Osteoblast (primary cell): Measurements from ENCODE around the gene VAMP5. TPM values are rescaled to one million over a fixed set of nuclear protein-coding genes. Genes with fewer than 3 reads are reported as not detected.
A peak's percentile ranks its signal among the peaks of the same experiment; 100 is the strongest.

Experiments used
- DNase-seq: peaks from one replicate; pipeline ENCODE4 v3.0.0; 2011; ENCODE audit warnings: low spot score, mixed read lengths; ENCODE audit not compliant: insufficient read length; ENCODE audit errors: missing footprints
- H2AFZ ChIP-seq: 2 replicates; pipeline ENCODE4 v1.6.0; 2011; ENCODE audit warnings: mild to moderate bottlenecking, low read length
- H3K27ac ChIP-seq: 2 replicates; pipeline ENCODE4 v1.5.1; 2011; ENCODE audit warnings: mild to moderate bottlenecking, low read depth, low read length, moderate library complexity
- H3K27me3 ChIP-seq: 2 replicates; pipeline ENCODE4 v1.6.0; 2012; ENCODE audit warnings: mild to moderate bottlenecking, control low read depth, inconsistent platforms, low read length, moderate library complexity; ENCODE audit not compliant: insufficient read depth
- H3K36me3 ChIP-seq: 2 replicates; pipeline ENCODE4 v1.5.1; 2011; ENCODE audit warnings: mild to moderate bottlenecking, low read length, control low read depth, moderate library complexity; ENCODE audit not compliant: insufficient read depth
- H3K4me1 ChIP-seq: 2 replicates; pipeline ENCODE4 v1.5.1; 2011; ENCODE audit warnings: mild to moderate bottlenecking, low read length, control low read depth, moderate library complexity; ENCODE audit not compliant: insufficient read depth
- H3K4me2 ChIP-seq: 2 replicates; pipeline ENCODE4 v1.6.0; 2011; ENCODE audit warnings: mild to moderate bottlenecking, low read length; ENCODE audit not compliant: insufficient read depth
- H3K4me3 ChIP-seq: fragments of 200-600 bp; sonication (generic); 3 replicates; pipeline ENCODE4 v1.5.1; 2012; ENCODE audit warnings: mild to moderate bottlenecking, low read length, inconsistent platforms; ENCODE audit not compliant: insufficient read depth
- H3K79me2 ChIP-seq: 2 replicates; pipeline ENCODE4 v1.6.0; 2012; ENCODE audit warnings: mild to moderate bottlenecking, low read length, control low read depth, inconsistent platforms; ENCODE audit not compliant: insufficient read depth
- H3K9me3 ChIP-seq: 2 replicates; pipeline ENCODE4 v1.5.1; 2011; ENCODE audit warnings: low read depth, low read length, control low read depth
- H4K20me1 ChIP-seq: 2 replicates; pipeline ENCODE4 v1.6.0; 2012; ENCODE audit warnings: mild to moderate bottlenecking, low read length, control low read depth; ENCODE audit not compliant: insufficient read depth
- total RNA-seq: library from RNA; depleted of rRNA; stranded (reverse); fragments of >200 nt; gene quantifications from 2 replicates; pipeline ENCODE4 v1.2.3, GENCODE V29; 2012
- TF ChIP-seq, protein P1 (sequence below): IDR thresholded peaks from 2 replicates; pipeline ENCODE4 v1.5.1; 2011; ENCODE audit warnings: mild to moderate bottlenecking, low read depth, low read length, moderate library complexity; ENCODE audit errors: extremely low read depth

The VAMP5 gene
- total RNA-seq, 1 donor, result 27.1 TPM

DNA sequence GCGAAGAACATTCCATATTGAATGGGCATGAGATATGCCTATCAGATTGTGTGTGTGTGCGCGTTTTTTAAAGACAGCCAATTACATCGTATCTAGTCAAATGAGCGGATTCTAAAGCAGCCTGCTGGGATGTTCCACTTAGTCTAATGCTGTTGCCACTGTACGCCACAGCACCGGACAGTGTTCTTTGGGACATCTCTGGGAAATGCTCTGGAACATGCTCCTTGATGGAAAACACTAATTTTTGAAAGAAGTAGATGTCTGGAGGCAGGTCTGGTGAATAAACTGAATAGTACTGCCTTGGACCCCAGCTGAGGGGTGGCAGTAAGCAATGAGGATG, 21.9 kb downstream of the VAMP5 start:
- H2AFZ ChIP-seq, result no peak overlapping the region
- H3K4me1 ChIP-seq, result peaks cover 47% of the 10 kb centered on the region
- peak overlapping the region; percentile 12 for H3K4me3 ChIP-seq
- no peak for DNase-seq
- no peaks in the 10 kb centered on the region for H3K9me3 ChIP-seq
- peak overlapping the region; percentile 80 for H3K27ac ChIP-seq
- TF ChIP-seq, protein P1, sequence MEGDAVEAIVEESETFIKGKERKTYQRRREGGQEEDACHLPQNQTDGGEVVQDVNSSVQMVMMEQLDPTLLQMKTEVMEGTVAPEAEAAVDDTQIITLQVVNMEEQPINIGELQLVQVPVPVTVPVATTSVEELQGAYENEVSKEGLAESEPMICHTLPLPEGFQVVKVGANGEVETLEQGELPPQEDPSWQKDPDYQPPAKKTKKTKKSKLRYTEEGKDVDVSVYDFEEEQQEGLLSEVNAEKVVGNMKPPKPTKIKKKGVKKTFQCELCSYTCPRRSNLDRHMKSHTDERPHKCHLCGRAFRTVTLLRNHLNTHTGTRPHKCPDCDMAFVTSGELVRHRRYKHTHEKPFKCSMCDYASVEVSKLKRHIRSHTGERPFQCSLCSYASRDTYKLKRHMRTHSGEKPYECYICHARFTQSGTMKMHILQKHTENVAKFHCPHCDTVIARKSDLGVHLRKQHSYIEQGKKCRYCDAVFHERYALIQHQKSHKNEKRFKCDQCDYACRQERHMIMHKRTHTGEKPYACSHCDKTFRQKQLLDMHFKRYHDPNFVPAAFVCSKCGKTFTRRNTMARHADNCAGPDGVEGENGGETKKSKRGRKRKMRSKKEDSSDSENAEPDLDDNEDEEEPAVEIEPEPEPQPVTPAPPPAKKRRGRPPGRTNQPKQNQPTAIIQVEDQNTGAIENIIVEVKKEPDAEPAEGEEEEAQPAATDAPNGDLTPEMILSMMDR, result no peak
- H3K4me2 ChIP-seq, result peak overlapping the region; percentile 73
- H3K36me3 ChIP-seq, result peaks cover 29% of the 10 kb centered on the region
- no peaks in the 10 kb centered on the region for H3K27me3 ChIP-seq
- peaks cover 8% of the 10 kb centered on the region for H4K20me1 ChIP-seq
- H3K79me2 ChIP-seq, result peaks cover 53% of the 10 kb centered on the region

DNA sequence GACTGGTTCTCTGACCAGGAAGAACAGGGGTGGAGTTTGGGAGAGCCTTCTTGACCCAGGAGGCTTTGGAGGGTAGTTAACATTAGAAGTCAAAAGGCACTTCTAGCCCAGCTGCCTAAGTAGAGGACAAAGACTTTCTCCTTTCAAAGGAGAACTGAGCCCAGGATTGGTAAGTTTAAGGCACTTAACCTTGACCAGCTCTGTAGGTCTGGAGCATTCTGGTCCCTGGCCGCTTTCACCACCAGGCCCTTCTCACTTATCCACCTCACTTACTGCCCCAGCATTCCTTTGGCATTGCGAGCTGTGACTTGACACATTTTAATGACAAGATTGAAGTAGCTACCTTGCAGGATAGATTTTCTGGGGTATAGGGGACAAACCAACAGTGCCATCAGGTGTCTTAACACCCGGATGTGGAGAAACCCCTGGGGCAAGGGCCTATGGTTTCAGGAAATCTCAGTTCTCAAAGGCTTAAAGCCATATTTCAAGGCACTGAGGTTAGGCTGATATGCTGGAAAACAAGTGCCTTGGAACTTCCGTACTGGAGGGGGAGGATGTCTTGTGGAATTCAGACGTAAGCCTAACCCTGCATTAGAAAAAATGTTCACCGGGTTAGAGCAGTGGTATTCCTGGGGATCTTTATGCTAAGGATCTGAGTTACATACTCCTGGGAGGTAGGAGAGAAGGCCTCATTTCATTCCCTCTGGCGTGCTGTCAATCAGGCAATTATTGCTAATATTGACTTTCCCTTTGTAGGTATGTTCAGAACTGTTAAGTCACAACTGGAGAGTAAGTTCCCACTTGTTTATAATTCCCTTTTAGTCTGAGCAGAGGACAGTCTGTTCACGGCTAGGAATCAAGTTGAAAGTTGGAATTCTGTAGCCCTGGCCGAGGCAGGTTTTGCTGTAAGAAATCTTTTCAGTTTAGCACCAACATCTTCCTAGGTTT, 23.3 kb downstream of the VAMP5 start:
- TF ChIP-seq, protein P1, result no peak
- peaks cover 54% of the 10 kb centered on the region for H3K79me2 ChIP-seq
- H3K27me3 ChIP-seq, result no peaks in the 10 kb centered on the region

DNA sequence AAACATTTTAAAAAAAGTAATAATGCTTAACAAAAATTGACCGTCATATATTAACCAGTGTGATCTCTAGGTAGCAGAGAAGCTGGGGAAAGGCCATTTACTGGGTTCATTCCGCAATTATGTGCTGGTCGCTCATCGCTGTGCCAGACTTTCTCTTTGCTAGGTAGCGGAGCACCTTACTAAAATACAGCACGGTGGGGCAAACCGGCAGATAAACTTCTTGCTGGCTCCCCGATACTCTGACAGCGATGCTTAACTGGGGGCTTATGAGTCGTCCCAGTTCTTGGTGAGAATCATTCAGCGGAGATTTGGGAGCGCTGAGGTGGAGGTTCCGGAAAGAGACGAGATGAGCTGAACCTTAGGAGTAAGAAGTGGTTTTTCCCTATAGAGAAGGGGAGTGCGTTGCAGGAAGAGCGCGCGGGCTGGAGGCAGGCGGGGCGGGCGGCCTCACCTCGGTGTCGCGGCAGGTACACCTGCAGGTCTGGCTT, 27.0 kb downstream of the VAMP5 start:
- Histone ChIP-seq H3K36me3 (peaks cover 29% of the 10 kb centered on the region), H3K9me3 (no peaks in the 10 kb centered on the region), H3K4me2 (peak overlapping the region; percentile 98), H3K4me1 (peaks cover 19% of the 10 kb centered on the region), H3K27ac (peak overlapping the region; percentile 84), H3K27me3 (no peaks in the 10 kb centered on the region), H4K20me1 (peaks cover 6% of the 10 kb centered on the region), H3K79me2 (peaks cover 46% of the 10 kb centered on the region), H3K4me3 (peak overlapping the region; percentile 96), H2AFZ (peak overlapping the region; percentile 93)
- TF ChIP-seq, protein P1, result no peak
- DNase-seq, result peak; percentile 65

More for the DNA sequence above, 23.3 kb downstream of the VAMP5 start:
- H3K4me2 ChIP-seq, result no peak overlapping the region
- no peak overlapping the region for H3K4me3 ChIP-seq
- DNase-seq, result peak; percentile 57
- peak overlapping the region; percentile 80 for H3K27ac ChIP-seq
- no peaks in the 10 kb centered on the region for H3K9me3 ChIP-seq
- H3K36me3 ChIP-seq, result peaks cover 29% of the 10 kb centered on the region
- peaks cover 6% of the 10 kb centered on the region for H4K20me1 ChIP-seq
- H3K4me1 ChIP-seq, result peaks cover 43% of the 10 kb centered on the region
- no peak overlapping the region for H2AFZ ChIP-seq
